Thyroid gland (tissue), 4 donors: ENCODE measurements around the gene LRCH3. TPM values are rescaled to one million over a fixed set of nuclear protein-coding genes. Genes with fewer than 3 reads are reported as not detected.
"Not testable (repeated sequence)": the region's sequence is repeated elsewhere in the genome, so short reads cannot be mapped to it uniquely, and the experiment has no call there.

Experiments used
- DNase-seq, 2 donors: peaks; one replicate each; pipeline ENCODE4 v3.0.0-alpha.2; 2019
- H3K27ac ChIP-seq, 3 donors: fragments of 200-600 bp; sonication (generic); 1 replicate in 2 of 3; 2 replicates in 1 of 3; pipeline ENCODE4 v1.5.1; 2016 to 2019; ENCODE audit warnings: mild to moderate bottlenecking in 1 of 3, moderate library complexity in 1 of 3
- H3K27me3 ChIP-seq: fragments of 200-600 bp; sonication (generic); one replicate; pipeline ENCODE4 v1.5.1; 2019
- H3K36me3 ChIP-seq, 2 donors: fragments of 200-600 bp; sonication (generic); one replicate each; pipeline ENCODE4 v1.5.1; 2016 to 2019
- H3K4me1 ChIP-seq, 2 donors: fragments of 200-600 bp; sonication (generic); one replicate each; pipeline ENCODE4 v1.5.1; 2017 to 2019
- H3K4me3 ChIP-seq, 3 donors: fragments of 200-600 bp; sonication (generic); replicated peaks in 1 of 3; 1 replicate in 2 of 3; 2 replicates in 1 of 3; pipeline ENCODE4 v1.5.1; 2016; ENCODE audit warnings: mild to moderate bottlenecking in 1 of 3
- H3K9me3 ChIP-seq: fragments of 200-600 bp; sonication (generic); one replicate; pipeline ENCODE4 v1.5.1; 2017
- POLR2A ChIP-seq, 2 donors: fragments of 450-650 bp; IDR thresholded peaks; one replicate each; pipeline ENCODE4 v1.6.1; 2017; ENCODE audit warnings: antibody characterized with exemption in 2 of 2, mild to moderate bottlenecking in 2 of 2, moderate library complexity in 1 of 2
- WGBS, 2 donors: methylation state at CpG; one replicate each; pipeline ENCODE4 v1.1.5; 2017; 5-methylcytosine and 5-hydroxymethylcytosine counted together
- intact Hi-C: fragments of 100-400 bp; cut with DNase I; formaldehyde crosslinking; loops from one replicate; pipeline ENCODE4 v1.15.1; 2023
- total RNA-seq, 4 donors: library from RNA; depleted of rRNA; stranded (reverse); fragments of >200 nt; gene quantifications; one replicate each; pipeline ENCODE4 v1.2.3, GENCODE V29; 2016
- TF ChIP-seq, protein P1 (sequence below), 6 experiments: fragments of 200-600 bp in 3 of 6; fragments of 450-650 bp in 3 of 6; sonication (generic) in 3 of 6; IDR thresholded peaks; one replicate each; pipeline ENCODE4 v1.5.1; 2016 to 2019; ENCODE audit warnings: antibody characterized with exemption in 6 of 6, mild to moderate bottlenecking in 2 of 6, inconsistent platforms in 1 of 6, moderate library complexity in 1 of 6

The LRCH3 gene
- total RNA-seq, 4 donors from 2014 or later = 36.7 to 68.3 (median 54.9) TPM

DNA sequence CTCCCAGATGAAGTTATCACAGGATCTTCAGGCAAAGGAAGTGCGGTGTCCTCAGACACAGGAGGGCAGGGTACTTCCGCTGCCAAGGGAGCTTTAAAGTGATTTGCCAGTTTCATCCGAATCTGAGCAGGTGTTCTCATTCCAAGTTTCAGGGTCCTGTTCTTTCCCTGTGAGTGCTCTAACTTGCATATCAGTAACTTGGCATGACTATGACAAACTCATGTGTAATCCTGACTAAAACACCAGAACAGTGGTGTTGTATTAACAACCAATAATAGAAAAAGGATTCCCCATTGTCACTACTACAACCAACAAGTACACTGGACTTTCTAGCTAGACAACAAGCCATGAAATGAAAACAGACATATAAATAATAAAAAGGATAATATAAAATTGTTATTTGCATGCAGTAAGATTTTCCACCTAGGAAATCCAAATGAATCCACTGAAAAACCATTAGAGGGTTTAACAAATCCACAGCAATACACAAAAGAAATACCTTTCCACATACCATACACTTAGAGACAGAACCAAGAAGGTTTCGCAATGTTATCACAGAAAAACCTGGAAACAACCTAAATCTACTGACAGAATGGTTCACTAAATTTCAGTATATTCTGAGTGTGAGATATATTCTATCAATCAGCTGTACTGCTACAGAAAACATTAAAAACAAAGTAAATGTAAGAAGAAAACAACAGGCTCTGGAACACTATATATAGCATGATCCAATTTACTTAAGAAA lies 118.1 kb downstream of the LRCH3 start:
- no peak overlapping the region for H3K4me3 ChIP-seq
- 90 to 98% methylated on average over 4 of the region's 4 CpGs for WGBS, 2 donors
- no peaks in the 10 kb centered on the region for H3K4me1 ChIP-seq
- no peaks in the 10 kb centered on the region for H3K36me3 ChIP-seq
- no peaks in the 10 kb centered on the region for H3K27me3 ChIP-seq
- intact Hi-C loops = no loop called here
- TF ChIP-seq, protein P1, sequence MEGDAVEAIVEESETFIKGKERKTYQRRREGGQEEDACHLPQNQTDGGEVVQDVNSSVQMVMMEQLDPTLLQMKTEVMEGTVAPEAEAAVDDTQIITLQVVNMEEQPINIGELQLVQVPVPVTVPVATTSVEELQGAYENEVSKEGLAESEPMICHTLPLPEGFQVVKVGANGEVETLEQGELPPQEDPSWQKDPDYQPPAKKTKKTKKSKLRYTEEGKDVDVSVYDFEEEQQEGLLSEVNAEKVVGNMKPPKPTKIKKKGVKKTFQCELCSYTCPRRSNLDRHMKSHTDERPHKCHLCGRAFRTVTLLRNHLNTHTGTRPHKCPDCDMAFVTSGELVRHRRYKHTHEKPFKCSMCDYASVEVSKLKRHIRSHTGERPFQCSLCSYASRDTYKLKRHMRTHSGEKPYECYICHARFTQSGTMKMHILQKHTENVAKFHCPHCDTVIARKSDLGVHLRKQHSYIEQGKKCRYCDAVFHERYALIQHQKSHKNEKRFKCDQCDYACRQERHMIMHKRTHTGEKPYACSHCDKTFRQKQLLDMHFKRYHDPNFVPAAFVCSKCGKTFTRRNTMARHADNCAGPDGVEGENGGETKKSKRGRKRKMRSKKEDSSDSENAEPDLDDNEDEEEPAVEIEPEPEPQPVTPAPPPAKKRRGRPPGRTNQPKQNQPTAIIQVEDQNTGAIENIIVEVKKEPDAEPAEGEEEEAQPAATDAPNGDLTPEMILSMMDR (IDR thresholded peaks at IDR 0.05) = no peak
- TF ChIP-seq POLR2A (IDR thresholded peaks at IDR 0.05) = no peak
- no peaks in the 10 kb centered on the region for H3K9me3 ChIP-seq
- no peak for DNase-seq
- no peak overlapping the region for H3K27ac ChIP-seq

DNA sequence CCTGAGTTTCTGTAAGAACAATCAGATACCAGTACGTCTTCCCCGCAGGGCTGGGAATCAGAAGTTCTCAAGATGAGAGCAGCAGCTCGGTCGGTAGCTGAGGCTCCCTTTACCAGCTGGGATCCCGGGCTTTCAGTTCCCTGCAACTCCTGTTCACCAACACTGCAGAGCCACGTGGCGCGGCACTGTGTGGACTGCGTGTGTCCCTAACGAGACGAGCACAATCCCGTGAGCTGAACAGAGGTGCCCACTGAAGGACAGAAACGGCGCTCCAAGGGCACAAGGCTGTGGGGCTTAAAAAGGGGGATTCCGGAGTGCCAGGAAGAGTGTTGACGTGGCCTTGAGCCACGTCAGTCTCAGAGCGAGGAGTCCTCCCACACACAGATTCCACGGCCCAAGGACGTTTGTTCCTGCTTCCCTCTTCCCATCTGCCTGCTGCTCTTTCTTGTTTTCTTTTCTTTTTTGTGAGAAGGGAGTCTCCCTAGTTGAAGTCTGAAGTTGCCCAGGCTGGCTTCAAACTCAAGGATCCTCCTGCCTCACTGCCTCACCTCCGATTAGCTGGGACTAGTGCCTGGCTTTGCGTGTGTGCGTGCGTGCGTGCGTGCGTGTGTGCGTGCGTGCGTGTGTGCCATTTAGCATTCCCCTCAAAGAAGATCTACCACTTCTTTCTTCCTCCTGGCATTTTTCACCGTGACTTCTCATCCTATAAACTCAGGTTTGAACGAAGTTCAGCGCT lies 121.9 kb downstream of the LRCH3 start:
- H3K27ac ChIP-seq = no peak overlapping the region
- H3K9me3 ChIP-seq = no peaks in the 10 kb centered on the region
- no peaks in the 10 kb centered on the region for H3K4me1 ChIP-seq
- no peak for TF ChIP-seq POLR2A (IDR thresholded peaks at IDR 0.05)
- TF ChIP-seq, protein P1 (IDR thresholded peaks at IDR 0.05) = no peak
- no peaks in the 10 kb centered on the region for H3K36me3 ChIP-seq
- H3K27me3 ChIP-seq = no peaks in the 10 kb centered on the region
- WGBS, 2 donors = 92 to 94% methylated on average over 33 of the region's 33 CpGs
- intact Hi-C loops = no loop called here
- DNase-seq = no peak
- no peak overlapping the region for H3K4me3 ChIP-seq

DNA sequence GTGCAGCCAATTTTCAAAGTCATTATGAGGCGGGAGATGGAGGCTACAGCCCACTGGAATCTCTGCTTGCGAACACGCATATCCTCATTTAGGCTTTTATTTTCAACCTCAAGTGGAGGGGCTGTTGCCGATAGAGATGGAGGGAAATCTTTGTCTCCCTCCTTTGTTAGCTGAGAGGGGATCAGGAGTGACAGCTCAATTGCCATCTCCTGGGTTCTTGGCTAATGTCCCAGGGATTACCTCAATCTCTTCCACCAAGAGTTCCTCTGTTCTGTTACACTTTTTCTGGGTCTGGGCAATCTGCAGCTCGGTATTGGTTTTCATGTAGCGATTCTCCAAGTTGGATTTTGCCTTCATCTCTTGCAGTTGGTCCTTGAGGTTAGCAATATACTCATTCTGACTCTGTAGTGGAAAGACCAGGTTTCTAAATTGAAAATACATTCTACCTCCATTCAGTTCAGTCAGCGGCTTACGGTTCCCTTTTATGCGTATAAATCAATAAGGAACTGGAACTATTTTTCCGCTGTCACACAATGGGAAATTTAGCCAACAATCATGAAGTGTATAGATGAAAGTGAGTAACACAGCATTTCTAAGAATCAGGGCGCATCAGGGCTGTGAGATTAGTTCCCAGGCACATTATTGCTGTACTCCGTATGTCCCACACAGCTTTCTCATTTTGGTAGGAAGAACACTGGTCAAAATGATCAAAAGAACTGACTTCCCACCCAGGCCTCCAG lies 122.8 kb downstream of the LRCH3 start:
- Histone ChIP-seq H3K4me3 (no peak overlapping the region), H3K9me3 (no peaks in the 10 kb centered on the region), H3K36me3 (no peaks in the 10 kb centered on the region), H3K27ac (no peak overlapping the region), H3K4me1 (no peaks in the 10 kb centered on the region), H3K27me3 (no peaks in the 10 kb centered on the region)
- DNase-seq = no peak
- intact Hi-C loops = no loop called here
- WGBS, 2 donors = 93 to 94% methylated on average over 12 of the region's 12 CpGs
- TF ChIP-seq, protein P1 (IDR thresholded peaks at IDR 0.05) = no peak
- TF ChIP-seq POLR2A (IDR thresholded peaks at IDR 0.05) = no peak

DNA sequence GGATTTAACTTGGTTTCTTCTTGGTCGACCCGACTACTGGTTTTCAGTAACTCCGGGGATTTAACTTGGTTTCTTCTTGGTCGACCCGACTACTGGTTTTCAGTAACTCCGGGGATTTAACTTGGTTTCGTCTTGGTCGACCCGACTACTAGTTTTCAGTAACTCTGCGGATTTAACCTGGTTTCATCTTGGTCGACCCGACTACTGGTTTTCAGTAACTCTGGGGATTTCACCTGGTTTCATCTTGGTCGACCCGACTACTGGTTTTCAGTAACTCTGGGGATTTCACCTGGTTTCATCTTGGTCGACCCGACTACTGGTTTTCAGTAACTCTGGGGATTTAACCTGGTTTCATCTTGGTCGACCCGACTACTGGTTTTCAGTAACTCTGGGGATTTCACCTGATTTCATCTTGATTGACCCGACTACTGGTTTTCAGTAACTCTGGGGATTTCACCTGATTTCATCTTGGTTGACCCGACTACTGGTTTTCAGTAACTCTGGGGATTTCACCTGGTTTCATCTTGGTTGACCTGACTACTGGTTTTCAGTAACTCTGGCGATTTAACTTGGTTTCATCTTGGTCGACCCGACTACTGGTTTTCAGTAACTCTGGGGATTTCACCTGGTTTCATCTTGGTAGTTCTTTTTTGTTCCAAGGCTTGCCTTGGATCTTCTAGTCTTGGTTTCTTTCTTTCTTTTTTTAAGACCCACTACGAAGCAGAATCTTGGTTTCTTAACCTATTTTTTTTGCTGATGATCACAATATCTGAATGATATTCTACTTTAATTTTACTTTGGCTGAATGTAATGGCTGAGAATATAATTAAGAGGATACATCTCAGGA lies 130.6 kb downstream of the LRCH3 start:
- H3K9me3 ChIP-seq, intact Hi-C loops, H3K36me3 ChIP-seq: not testable (repeated sequence)

DNA sequence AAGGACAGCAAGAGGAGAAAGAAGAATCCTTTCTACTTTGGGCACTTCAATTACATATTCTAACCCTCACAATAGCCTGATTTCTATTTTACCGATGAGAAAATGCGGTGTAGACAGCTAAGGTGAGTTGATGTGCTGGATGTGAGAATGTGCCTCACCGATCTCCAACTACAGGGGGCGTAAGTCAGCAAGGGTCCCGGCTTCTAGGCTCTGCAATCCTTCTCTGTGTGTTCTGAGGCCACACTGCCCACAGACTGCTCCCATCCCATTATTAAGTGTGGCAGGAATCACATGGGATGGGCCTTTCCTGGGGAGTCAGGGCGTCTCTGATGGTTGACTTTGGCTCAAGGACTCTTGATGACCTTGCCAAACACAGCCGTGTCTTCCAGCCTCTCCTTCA lies 135.4 kb downstream of the LRCH3 start:
- TF ChIP-seq, protein P1 (IDR thresholded peaks at IDR 0.05) = no peak
- no peak for TF ChIP-seq POLR2A (IDR thresholded peaks at IDR 0.05)
- H3K4me3 ChIP-seq = no peak overlapping the region
- no peaks in the 10 kb centered on the region for H3K4me1 ChIP-seq
- 67 to 76% methylated on average over 7 of the region's 7 CpGs for WGBS, 2 donors
- no peak for DNase-seq
- no peaks in the 10 kb centered on the region for H3K27me3 ChIP-seq
- H3K36me3 ChIP-seq = peaks cover 0 to 3% of the 10 kb centered on the region in 2 donors
- intact Hi-C loops = no loop called here
- no peaks in the 10 kb centered on the region for H3K9me3 ChIP-seq
- H3K27ac ChIP-seq = no peak overlapping the region

More for the DNA sequence above, 130.6 kb downstream of the LRCH3 start:
- WGBS, 2 donors = 83 to 94% methylated on average over 22 to 23 of the region's 24 CpGs
- not testable (repeated sequence) for H3K4me1 ChIP-seq, H3K27me3 ChIP-seq, H3K4me3 ChIP-seq, DNase-seq, H3K27ac ChIP-seq

DNA sequence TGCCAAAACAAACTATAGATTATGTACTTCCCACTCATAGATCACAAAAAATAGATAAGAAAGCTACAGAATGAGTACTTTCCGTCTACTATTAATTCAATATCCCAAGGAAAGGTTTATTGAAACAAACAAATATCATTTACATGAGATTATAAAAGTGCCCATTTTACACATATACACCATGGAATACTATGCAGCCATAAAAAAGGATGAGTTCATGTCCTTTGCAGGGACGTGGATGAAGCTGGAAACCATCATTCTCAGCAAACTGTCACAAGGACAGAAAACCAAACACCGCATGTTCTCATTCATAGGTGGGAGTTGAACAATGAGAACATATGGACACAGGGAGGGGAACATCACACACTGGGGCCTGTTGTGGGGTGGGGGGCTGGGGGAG lies 136.5 kb downstream of the LRCH3 start:
- H3K27me3 ChIP-seq, H3K4me3 ChIP-seq, DNase-seq, H3K27ac ChIP-seq, intact Hi-C loops, H3K9me3 ChIP-seq, H3K36me3 ChIP-seq, H3K4me1 ChIP-seq: not testable (repeated sequence)
- 96% methylated on average over 3 of the region's 3 CpGs for WGBS, 2 donors
